PFSK-1 (cell line): ENCODE results near the gene NLRC3.

Source experiments
- POLR2AphosphoS5 ChIP-seq: IDR thresholded peaks from 2 replicates; pipeline ENCODE4 v1.6.1; 2012; ENCODE audit warnings: low read depth, mild to moderate bottlenecking, control low read depth, low read length, moderate library complexity
- SIN3A ChIP-seq: IDR thresholded peaks from 2 replicates; pipeline ENCODE4 v1.6.1; 2012; ENCODE audit warnings: mild to moderate bottlenecking, low read length, moderate library complexity, borderline replicate concordance; ENCODE audit not compliant: insufficient read depth
- TAF1 ChIP-seq: IDR thresholded peaks from 2 replicates; pipeline ENCODE4 v1.6.1; 2012; ENCODE audit warnings: low read length, control low read depth, borderline replicate concordance; ENCODE audit not compliant: insufficient read depth
- TF ChIP-seq, protein P1 (sequence below), 2 experiments: IDR thresholded peaks; 2 replicates each; pipeline versions ENCODE4 v1.6.1 to v1.8.0; 2011 to 2012; ENCODE audit warnings: low read depth in 2 of 2, low read length in 2 of 2, control low read depth in 1 of 2, inconsistent platforms in 1 of 2, mild to moderate bottlenecking in 1 of 2, moderate library complexity in 1 of 2; ENCODE audit not compliant: insufficient read depth in 1 of 2

GRCh38 chr16:3515897-3516296 is 61.3 kb downstream of the NLRC3 start:
- TF ChIP-seq POLR2AphosphoS5 (no peak), TAF1 (no peak), SIN3A (no peak)
- TF ChIP-seq, protein P1, sequence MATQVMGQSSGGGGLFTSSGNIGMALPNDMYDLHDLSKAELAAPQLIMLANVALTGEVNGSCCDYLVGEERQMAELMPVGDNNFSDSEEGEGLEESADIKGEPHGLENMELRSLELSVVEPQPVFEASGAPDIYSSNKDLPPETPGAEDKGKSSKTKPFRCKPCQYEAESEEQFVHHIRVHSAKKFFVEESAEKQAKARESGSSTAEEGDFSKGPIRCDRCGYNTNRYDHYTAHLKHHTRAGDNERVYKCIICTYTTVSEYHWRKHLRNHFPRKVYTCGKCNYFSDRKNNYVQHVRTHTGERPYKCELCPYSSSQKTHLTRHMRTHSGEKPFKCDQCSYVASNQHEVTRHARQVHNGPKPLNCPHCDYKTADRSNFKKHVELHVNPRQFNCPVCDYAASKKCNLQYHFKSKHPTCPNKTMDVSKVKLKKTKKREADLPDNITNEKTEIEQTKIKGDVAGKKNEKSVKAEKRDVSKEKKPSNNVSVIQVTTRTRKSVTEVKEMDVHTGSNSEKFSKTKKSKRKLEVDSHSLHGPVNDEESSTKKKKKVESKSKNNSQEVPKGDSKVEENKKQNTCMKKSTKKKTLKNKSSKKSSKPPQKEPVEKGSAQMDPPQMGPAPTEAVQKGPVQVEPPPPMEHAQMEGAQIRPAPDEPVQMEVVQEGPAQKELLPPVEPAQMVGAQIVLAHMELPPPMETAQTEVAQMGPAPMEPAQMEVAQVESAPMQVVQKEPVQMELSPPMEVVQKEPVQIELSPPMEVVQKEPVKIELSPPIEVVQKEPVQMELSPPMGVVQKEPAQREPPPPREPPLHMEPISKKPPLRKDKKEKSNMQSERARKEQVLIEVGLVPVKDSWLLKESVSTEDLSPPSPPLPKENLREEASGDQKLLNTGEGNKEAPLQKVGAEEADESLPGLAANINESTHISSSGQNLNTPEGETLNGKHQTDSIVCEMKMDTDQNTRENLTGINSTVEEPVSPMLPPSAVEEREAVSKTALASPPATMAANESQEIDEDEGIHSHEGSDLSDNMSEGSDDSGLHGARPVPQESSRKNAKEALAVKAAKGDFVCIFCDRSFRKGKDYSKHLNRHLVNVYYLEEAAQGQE (IDR thresholded peaks at IDR 0.05; ENCODE audit: insufficient read depth in 1 of 2, low read depth in 2 of 2, low read length in 2 of 2), result no peak
